ENCODE results near the gene MYO1B. TPM values are rescaled to one million over a fixed set of nuclear protein-coding genes. Genes with fewer than 3 reads are reported as not detected.
A peak's percentile ranks its signal among the peaks of the same experiment; 100 is the strongest.

MYO1B gene
- total RNA-seq, 1 experiment from 2014 or later = 93.0 TPM

DNA sequence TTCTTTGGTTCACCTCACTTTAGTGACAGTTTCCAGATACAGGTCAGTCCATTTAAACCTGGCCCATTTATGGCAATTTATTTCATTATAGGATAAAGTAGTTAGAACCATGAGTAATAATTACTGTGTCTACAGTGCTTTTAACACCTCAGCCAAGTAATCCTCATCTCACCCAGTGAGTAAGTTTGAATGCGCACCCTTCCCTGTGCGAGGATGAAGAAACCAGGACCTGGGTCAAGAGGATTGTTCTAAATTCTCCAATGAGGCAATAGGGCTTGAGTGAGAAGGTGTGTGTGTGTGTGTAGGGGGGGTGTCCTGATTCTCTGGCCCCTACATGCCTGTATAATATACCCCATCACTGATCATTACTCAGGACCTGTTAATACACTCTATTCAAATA lies 854 bp upstream of the MYO1B start:
- TF ChIP-seq EZH2phosphoT487 (IDR thresholded peaks at IDR 0.05; ENCODE audit: borderline replicate concordance, low read length) = no peak
- ATAC-seq (no peak), DNase-seq (no peak)
- no peaks in the 10 kb centered on the region for H3K9me3 ChIP-seq (ENCODE audit: low read length)
- peaks cover 40% of the 10 kb centered on the region for H3K79me2 ChIP-seq (ENCODE audit: low read length)
- CTCF ChIA-PET = no interaction called here
- no peak overlapping the region for H3K9ac ChIP-seq (ENCODE audit: low read length)
- H3K27ac ChIP-seq (ENCODE audit: low read length) = no peak overlapping the region
- peaks cover 23% of the 10 kb centered on the region for H4K20me1 ChIP-seq (ENCODE audit: low read length)
- no TSS peak for BruUV-seq (replicated peaks)
- no peak overlapping the region; the same call in 1 of the 2 replicates for H2AFZ ChIP-seq (ENCODE audit: low read length)
- POLR2A ChIA-PET (ENCODE audit: unreplicated experiment) = no interaction called here
- H3K4me1 ChIP-seq (ENCODE audit: insufficient read depth, low read length) = peaks cover 34% of the 10 kb centered on the region
- intact Hi-C loops (cut with micrococcal nuclease) = no loop called here
- peak overlapping the region; percentile 90 for H3K4me3 ChIP-seq (ENCODE audit: low read length)
- H3K9me2 ChIP-seq (replicated peaks; ENCODE audit: low read length) = no peaks in the 10 kb centered on the region
- peak overlapping the region; percentile 93 for H3K4me2 ChIP-seq (ENCODE audit: low read length)
- H3F3A ChIP-seq (ENCODE audit: low read length, unreplicated experiment) = peaks cover 6% of the 10 kb centered on the region
- H3K36me3 ChIP-seq (ENCODE audit: low read depth, low read length) = no peaks in the 10 kb centered on the region
- H3K27me3 ChIP-seq (ENCODE audit: low read length) = no peaks in the 10 kb centered on the region

DNA sequence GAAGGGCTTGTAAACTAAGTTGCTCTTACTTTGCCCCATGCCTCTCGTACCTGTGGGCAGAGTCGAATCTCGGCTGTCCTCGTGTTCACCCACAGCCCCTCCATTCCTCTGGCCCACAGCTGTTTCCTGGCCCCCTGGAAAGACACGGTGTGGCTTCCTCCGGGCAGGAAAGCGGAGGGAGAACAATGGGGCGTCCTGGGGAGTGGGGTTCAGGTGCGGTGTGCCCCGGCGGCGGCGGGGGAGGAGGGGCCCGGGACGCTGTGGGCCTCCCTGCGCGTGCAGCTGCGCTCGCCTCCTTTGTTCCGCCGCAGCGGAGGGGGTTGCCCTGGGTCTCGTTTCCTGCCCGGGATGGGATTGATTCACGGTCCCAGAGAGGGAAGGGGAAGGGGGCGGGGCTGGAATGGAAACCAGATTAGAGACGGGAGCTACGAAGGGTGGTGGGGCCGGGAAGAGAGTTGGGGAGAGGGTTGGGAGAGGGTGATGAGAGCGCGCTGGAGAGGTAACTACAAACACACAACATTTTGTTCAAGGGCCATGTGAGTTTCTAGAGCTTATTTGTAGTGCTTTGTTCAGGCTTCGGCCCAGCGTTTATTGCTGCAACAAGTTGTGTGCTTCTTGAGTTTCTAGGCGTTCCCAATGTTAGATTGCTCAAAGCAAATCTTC lies 796 bp downstream of the MYO1B start:
- H3K9ac ChIP-seq (ENCODE audit: low read length) = peak overlapping the region; percentile 77
- H3K4me3 ChIP-seq (ENCODE audit: low read length) = peak overlapping the region; percentile 90
- H3F3A ChIP-seq (ENCODE audit: low read length, unreplicated experiment) = peaks cover 6% of the 10 kb centered on the region
- TF ChIP-seq, protein P1, sequence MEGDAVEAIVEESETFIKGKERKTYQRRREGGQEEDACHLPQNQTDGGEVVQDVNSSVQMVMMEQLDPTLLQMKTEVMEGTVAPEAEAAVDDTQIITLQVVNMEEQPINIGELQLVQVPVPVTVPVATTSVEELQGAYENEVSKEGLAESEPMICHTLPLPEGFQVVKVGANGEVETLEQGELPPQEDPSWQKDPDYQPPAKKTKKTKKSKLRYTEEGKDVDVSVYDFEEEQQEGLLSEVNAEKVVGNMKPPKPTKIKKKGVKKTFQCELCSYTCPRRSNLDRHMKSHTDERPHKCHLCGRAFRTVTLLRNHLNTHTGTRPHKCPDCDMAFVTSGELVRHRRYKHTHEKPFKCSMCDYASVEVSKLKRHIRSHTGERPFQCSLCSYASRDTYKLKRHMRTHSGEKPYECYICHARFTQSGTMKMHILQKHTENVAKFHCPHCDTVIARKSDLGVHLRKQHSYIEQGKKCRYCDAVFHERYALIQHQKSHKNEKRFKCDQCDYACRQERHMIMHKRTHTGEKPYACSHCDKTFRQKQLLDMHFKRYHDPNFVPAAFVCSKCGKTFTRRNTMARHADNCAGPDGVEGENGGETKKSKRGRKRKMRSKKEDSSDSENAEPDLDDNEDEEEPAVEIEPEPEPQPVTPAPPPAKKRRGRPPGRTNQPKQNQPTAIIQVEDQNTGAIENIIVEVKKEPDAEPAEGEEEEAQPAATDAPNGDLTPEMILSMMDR (conservative IDR thresholded peaks at IDR 0.05; ENCODE audit: low read depth, low read length) = no peak
- no peak for TF ChIP-seq EZH2phosphoT487 (IDR thresholded peaks at IDR 0.05; ENCODE audit: borderline replicate concordance, low read length)
- no peak for TF ChIP-seq EZH2 (IDR thresholded peaks at IDR 0.05; ENCODE audit: low read length, unreplicated experiment)
- H3K27me3 ChIP-seq (ENCODE audit: low read length) = no peaks in the 10 kb centered on the region
- H3K9me3 ChIP-seq (ENCODE audit: low read length) = no peaks in the 10 kb centered on the region
- peaks cover 50% of the 10 kb centered on the region for H3K4me1 ChIP-seq (ENCODE audit: insufficient read depth, low read length)
- H3K4me2 ChIP-seq (ENCODE audit: low read length) = peak overlapping the region; percentile 93
- ATAC-seq (peak; percentile 60), DNase-seq (peak; percentile 75)
- H4K20me1 ChIP-seq (ENCODE audit: low read length) = peaks cover 38% of the 10 kb centered on the region
- 0 out of 2 replicates have a peak, but pooled peaks cover 2% of the 10 kb centered on the region for H3K36me3 ChIP-seq (ENCODE audit: low read depth, low read length)
- H3K79me2 ChIP-seq (ENCODE audit: low read length) = peaks cover 57% of the 10 kb centered on the region
- intact Hi-C loops (cut with micrococcal nuclease) = loop anchor here (1.0 to 5.0 kb wide), 8 partner anchors 27 to 276 kb away; no protein-coding TSS in a partner anchor
- no TSS peak for BruUV-seq (replicated peaks)
- H3K9me2 ChIP-seq (replicated peaks; ENCODE audit: low read length) = no peaks in the 10 kb centered on the region
- peak overlapping the region; percentile 39 for H3K27ac ChIP-seq (ENCODE audit: low read length)
- ChIA-PET POLR2A (ENCODE audit: unreplicated experiment) (interaction anchor here (0.5 to 0.7 kb wide), 3 partner anchors 57 to 192 kb away, joined by 3 read pairs; no protein-coding TSS in a partner anchor), CTCF (interaction anchor here (0.9 to 1.0 kb wide), 2 partner anchors 28 to 78 kb away, joined by 3 to 4 read pairs; no protein-coding TSS in a partner anchor)
- H2AFZ ChIP-seq (ENCODE audit: low read length) = peak overlapping the region; percentile 79

DNA sequence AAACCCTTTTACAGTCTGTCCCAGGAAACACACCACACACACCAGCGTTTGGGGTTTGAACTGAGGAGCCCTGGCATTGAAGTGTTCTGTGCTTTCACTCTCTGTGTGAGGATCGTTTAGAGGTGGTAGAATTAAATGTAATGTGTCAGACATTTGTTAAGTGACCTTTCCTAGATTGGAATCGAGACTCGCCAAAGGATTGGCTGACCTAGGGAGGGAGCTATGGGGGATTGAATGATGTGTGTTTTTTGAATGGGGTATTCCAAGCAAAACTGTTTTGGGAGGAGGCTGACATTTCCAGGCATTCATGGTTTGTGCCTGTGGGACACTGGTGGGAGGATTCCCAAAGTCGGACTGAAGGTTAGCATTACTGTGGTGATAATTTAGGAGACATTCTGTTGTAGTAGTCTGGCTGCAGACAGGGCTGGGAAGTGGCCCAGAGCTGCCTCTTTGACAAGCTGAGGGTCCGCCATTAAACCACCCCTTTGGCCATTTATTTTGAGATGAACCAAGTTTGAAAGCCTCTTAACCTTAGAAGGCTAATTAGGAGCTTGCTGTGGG lies 1.7 kb downstream of the MYO1B start:
- Histone ChIP-seq H3K4me2 (ENCODE audit: low read length) (peak overlapping the region; percentile 93), H3K9me3 (ENCODE audit: low read length) (no peaks in the 10 kb centered on the region), H4K20me1 (ENCODE audit: low read length) (peaks cover 47% of the 10 kb centered on the region), H3K36me3 (ENCODE audit: low read depth, low read length) (0 out of 2 replicates have a peak, but pooled peaks cover 2% of the 10 kb centered on the region), H2AFZ (ENCODE audit: low read length) (no peak overlapping the region), H3K4me1 (ENCODE audit: insufficient read depth, low read length) (peaks cover 51% of the 10 kb centered on the region), H3K9ac (ENCODE audit: low read length) (peak overlapping the region; percentile 77), H3K79me2 (ENCODE audit: low read length) (peaks cover 66% of the 10 kb centered on the region), H3K27ac (ENCODE audit: low read length) (peak overlapping the region; percentile 39), H3K27me3 (ENCODE audit: low read length) (no peaks in the 10 kb centered on the region), H3F3A (ENCODE audit: low read length, unreplicated experiment) (peaks cover 6% of the 10 kb centered on the region), H3K4me3 (ENCODE audit: low read length) (peak overlapping the region; percentile 90), H3K9me2 (replicated peaks; ENCODE audit: low read length) (no peaks in the 10 kb centered on the region)
- TF ChIP-seq, protein P1 (conservative IDR thresholded peaks at IDR 0.05; ENCODE audit: low read depth, low read length) = no peak
- no peak for TF ChIP-seq EZH2phosphoT487 (IDR thresholded peaks at IDR 0.05; ENCODE audit: borderline replicate concordance, low read length)
- no peak for TF ChIP-seq EZH2 (IDR thresholded peaks at IDR 0.05; ENCODE audit: low read length, unreplicated experiment)
- ChIA-PET POLR2A (ENCODE audit: unreplicated experiment) (interaction anchor here (0.6 to 0.7 kb wide), 2 partner anchors 75 to 77 kb away, joined by 3 to 9 read pairs; no protein-coding TSS in a partner anchor), CTCF (interaction anchor here (0.9 to 1.0 kb wide), 2 partner anchors 29 to 79 kb away, joined by 3 to 4 read pairs; no protein-coding TSS in a partner anchor)
- DNase-seq (peak; percentile 20), ATAC-seq (peak; percentile 4; the same call in 1 of the 2 replicates)
- intact Hi-C loops (cut with micrococcal nuclease) = loop anchor here (1.0 to 5.0 kb wide), 7 partner anchors 28 to 275 kb away; no protein-coding TSS in a partner anchor
- no TSS peak for BruUV-seq (replicated peaks)

All from PC-3 (cell line).